HG03045 (cell line): ENCODE results near the gene ATL3.
"Not testable (repeated sequence)": the region's sequence is repeated elsewhere in the genome, so short reads cannot be mapped to it uniquely, and the experiment has no call there.

Experiments
- ATAC-seq: cut with Tn5 transposase; IDR thresholded peaks from one replicate; pipeline ENCODE4 v1.9.1; 2021; ENCODE audit warnings: mild to moderate bottlenecking, moderate library complexity; ENCODE audit not compliant: unreplicated experiment

The ATL3 gene

DNA sequence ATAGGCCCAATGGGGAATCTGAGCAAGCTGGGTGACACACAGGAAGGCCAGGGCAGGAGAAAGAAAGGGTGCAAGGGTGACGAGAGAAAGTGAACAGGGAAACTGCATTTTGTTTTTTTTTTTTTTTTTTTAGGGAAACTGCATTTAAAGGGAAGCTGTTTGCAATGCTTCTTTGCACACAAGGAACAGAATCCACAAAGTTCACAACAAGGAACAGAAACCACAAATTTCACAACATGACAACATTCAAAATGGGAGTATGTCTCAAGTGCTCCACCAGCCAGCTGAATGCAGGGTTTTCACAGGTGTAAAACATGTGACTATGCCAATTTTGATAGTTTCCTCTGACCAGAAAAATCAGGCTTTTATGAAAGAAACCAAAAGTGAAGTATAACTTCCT is 50.1 kb downstream of the ATL3 start:
- ATAC-seq = no peak

DNA sequence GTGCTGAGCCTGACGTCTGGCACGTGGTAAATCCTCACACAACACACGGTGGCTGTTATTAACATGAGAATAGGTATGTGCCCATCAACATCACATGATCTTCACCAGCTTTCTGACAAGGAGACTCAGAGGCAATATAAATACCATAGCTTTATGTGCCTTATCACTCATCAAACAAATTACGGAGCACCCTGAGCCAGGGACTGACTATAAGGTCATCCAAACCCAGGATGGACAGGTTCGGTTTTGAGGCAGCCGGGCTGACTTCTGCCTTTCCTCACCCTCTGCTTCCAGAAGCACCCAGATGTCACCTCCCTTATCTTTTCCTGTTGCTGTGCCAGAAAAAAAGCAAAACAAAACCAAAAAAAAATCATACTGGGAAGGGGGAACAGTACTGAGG is 51.2 kb downstream of the ATL3 start:
- ATAC-seq = no peak

DNA sequence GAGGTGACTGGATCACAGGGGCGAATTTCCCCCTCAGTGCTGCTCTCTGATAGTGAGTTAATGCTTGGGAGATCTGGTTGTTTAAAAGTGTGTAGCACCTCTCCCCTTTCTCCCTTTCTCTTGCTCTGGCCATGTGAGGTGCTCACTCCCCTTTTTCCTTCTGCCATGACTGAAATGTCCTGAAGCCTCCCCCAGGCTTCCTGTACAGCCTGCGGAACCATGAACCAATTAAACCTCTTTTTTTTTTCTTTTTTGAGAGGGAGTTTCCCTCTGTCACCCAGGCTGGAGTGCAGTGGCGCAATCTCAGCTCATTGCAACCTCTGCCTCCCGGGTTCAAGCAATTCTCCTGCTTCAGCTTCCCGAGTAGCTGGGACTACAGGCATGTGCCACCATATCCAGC is 53.5 kb downstream of the ATL3 start:
- not testable (repeated sequence) for ATAC-seq

- no peak for ATAC-seq
These were observed 54.2 kb downstream of the ATL3 start for GRCh38 chr11:63616953-63617352.

GRCh38 chr11:63614136-63614671 is 57.0 kb downstream of the ATL3 start, which contains the start of gene PLAAT3:
TSS of gene PLAAT3 (minus strand) at chr11:63614433. CDS start at chr11:63614014, 419 bp downstream.
- ATAC-seq = peak; percentile 60

GRCh38 chr11:63613517-63614135 is 57.5 kb downstream of the ATL3 start:
- peak; percentile 30 for ATAC-seq

- ATAC-seq = no peak
These were observed 59.0 kb downstream of the ATL3 start for GRCh38 chr11:63612181-63612580.

- ATAC-seq = no peak
These were observed 59.8 kb downstream of the ATL3 start for GRCh38 chr11:63611395-63611747.

DNA sequence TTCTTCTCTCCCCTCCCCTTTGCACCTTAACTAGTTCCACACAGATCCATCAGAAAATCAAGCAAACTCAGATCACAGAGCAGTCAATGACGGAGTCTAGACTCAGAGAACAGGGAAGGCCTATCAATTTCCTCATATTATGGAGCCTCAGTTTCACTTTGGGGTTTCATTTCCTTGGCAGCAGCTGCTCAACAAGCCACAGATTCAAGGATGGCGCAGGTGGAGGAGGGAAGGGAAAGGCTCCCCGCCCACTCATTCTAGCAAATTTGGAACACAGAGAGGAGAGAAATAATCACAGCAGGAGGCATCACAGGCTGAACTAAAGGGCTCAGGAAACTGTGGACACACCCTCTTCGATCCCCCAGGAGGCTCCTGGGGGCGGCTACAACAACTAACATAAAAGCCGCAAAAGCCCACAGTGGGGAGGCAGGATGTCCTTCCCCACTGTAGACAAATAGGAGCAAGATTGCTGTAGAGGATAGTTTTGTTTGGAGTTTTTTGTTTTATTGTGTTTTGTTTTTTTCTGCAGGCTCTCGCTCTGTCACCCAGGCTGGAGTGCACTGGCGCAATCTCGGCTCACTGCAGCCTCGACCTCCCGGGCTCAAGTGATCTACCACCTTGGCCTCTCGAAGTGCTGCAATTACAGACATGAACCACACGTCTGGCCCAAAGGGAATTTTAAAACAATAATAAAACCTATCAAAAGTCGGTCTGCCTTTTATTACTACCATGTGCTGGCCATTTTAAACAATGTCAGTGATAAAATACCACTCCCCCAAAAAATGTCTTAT is 60.4 kb downstream of the ATL3 start:
- ATAC-seq = no peak

DNA sequence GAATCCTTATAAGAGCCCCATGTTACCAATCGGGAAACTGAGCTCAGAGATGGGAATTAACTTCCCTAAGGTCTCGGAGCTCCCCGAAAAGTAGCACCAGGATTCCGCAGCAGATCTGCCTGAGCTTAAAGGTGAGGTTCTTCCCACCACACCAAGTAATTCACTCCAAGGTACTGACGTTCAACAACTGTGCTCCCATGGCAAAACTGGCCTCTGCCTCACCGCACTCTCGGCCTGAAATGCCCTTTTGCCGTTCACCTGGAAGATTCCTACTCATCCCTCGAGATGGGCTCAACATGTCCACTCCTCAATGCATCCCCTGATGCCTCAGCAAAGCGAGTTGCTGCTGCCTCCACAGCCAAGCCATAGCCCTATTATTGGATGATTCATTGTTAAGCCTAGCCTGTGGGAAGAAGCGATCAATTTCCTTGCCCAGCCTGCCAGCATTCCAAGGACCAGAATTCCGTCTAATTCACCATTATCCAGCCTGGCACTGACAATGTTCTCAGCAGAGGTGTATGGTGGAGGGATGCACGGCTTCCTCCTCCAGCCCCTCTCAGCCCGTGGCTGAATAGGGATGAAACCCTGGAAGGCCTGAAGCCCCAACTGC is 61.1 kb downstream of the ATL3 start:
- no peak for ATAC-seq

GRCh38 chr11:63609536-63609935 is 61.6 kb downstream of the ATL3 start:
- ATAC-seq = no peak

DNA sequence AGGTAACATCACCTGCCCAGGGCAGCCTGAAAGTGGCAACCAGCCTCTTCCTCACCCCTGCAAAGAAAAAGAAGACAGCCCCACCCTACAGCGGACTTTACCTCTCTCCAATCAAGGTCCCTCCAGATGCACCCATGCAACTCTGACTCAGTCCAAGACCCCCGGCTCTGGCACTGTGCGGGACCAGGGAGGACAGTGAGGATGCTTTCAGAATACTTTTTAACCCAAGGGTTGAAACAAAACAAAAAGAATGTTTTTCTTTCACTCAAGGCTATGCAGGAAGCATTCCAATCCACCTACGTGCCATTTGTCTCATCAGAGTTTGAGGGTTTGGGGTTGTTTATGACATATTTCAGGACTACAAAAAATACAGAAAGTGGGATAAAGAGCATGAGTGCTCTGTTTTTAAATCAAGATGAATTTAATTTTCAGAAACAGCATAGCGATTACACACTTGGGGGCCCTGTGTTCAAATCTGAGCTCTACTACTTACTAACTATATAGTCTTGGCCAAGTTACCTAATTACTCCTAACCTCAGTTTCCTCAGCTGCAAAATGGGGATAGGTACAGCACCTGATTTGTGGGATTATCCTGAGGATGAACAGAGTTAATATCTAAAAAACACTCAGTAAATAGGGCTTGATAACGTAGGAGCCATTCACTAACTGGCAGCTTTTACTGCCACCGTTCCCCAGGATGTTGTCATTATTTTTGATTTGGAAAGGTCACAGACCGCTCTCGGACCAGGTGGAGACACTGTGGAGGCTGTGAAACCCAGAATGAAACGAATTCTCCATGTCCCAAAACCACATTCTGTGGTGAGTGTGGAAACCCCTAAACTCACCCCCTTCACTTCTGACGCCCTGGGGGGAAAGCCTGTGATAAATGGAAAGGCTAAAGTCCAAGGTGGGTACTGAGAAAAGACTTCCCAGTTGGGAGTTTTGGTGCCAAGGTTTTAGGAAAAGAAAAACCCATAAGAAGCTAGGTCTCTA is 62.5 kb downstream of the ATL3 start:
- ATAC-seq = no peak

DNA sequence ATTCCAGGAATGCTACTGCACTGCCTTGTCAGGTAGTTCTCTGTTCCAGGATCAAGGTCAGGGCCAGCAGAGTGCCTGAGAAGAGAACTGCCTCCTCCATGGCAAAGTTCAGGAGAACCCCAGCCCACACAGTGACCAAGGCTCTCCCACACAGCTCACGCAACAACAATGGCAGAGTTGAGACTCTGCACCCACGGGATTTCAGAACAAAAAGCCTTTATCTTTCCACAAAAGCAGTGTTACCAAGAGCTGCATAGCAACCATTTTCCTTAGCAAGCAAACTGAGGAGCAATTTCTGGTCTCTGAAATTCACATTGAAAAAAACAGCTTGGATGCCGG is 68.0 kb downstream of the ATL3 start:
- no peak for ATAC-seq

GRCh38 chr11:63602290-63603179 is 68.6 kb downstream of the ATL3 start:
- ATAC-seq = not testable (repeated sequence)

- ATAC-seq = no peak
These were observed 71.7 kb downstream of the ATL3 start for GRCh38 chr11:63599211-63600122.

DNA sequence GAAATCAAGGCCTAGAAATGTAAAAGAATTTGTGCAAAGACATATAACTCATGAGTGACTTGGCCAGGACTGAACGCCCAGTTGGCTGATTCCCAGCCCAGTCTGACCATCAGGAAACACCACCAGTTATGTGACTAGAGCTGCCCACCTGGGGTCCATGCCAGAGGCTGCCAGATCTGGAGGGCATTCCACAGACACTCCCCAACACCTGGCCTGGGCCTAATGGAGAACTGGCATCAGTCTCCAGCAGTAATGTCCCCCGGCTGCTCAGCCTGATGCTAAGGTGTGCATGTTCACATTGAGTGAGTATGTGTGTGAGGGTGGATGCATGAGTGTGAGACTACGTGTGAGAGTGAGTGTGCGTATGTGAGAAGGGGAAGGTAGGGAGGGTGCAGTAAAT is 72.6 kb downstream of the ATL3 start:
- no peak for ATAC-seq

DNA sequence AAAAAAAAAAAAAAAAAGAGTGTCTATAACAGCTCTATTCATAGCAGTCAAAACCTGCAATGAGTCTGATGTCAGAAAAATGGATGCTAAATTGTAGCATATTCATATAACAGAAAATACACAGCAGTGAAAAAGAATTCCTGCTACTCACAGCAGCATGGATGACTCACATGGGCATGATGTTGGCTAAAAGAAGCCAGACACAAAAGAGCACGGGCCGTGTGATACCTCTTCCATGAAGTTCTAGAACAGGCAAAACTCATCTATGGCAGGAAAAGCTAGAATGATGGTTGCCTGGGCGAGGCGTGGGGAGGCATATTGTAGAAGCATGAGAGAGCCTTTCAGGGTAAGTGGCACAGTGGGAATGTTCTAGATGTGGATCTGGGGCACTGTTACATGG is 75.9 kb downstream of the ATL3 start:
- no peak for ATAC-seq

- no peak for ATAC-seq
These were observed 78.2 kb downstream of the ATL3 start for GRCh38 chr11:63592975-63593395.
